ENCODE measurements around the gene NXPH3.

DNA sequence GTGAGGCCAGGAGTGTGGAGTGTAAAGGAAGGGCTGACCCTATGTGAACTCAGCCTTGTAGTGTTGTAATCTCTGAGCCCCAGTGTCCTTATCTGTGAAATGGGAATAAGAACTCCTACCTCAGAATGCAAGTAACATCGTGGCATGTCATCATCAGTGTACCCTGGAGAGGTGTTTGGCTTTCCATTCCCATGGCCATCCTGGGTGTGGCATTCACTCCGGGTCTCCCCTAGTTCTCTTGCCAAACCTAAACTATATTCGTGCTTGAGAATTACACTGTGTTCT lies 1.9 kb downstream of the NXPH3 start:
- no peak for TF ChIP-seq POLR2AphosphoS5 (IDR thresholded peaks at IDR 0.05; ENCODE audit: borderline replicate concordance, low read depth, low read length)
- TF ChIP-seq EZH2 (IDR thresholded peaks at IDR 0.05): no peak

Measured in SK-N-MC (cell line).